Measurements from ENCODE around the gene CHPF. TPM values are rescaled to one million over a fixed set of nuclear protein-coding genes. Genes with fewer than 3 reads are reported as not detected.

The CHPF gene
- total RNA-seq, 1 experiment from 2014 or later: 78.2 TPM

GRCh38 chr2:219501849-219502248 lies 41.8 kb downstream of the CHPF start:
- no peak for DNase-seq
- peaks cover 4% of the 10 kb centered on the region; the same call in 1 of the 2 replicates for H3F3A ChIP-seq (ENCODE audit: insufficient read depth, low read depth)
- intact Hi-C loops (cut with micrococcal nuclease; ENCODE audit: unreplicated experiment): no loop called here
- H3K27me3 ChIP-seq (ENCODE audit: insufficient read depth, low read depth): no peaks in the 10 kb centered on the region
- no peak overlapping the region for H3K27ac ChIP-seq
- H3K36me3 ChIP-seq (ENCODE audit: low read depth): no peaks in the 10 kb centered on the region; the same call in 1 of the 2 replicates
- H3K9me2 ChIP-seq (ENCODE audit: insufficient read depth): no peaks in the 10 kb centered on the region
- ChIA-PET POLR2A (ENCODE audit: unreplicated experiment) (no interaction called here), CTCF (no interaction called here)
- H4K20me1 ChIP-seq (ENCODE audit: insufficient read depth): no peaks in the 10 kb centered on the region
- no peak overlapping the region for H3K4me3 ChIP-seq
- H3K4me1 ChIP-seq (replicated peaks; ENCODE audit: insufficient read depth): peaks cover 19% of the 10 kb centered on the region
- H3K9me3 ChIP-seq (ENCODE audit: insufficient read depth, low read depth): no peaks in the 10 kb centered on the region
- no TSS peak for BruUV-seq (replicated peaks)
- H2AFZ ChIP-seq: no peak overlapping the region
- H3K4me2 ChIP-seq: no peak overlapping the region
- TF ChIP-seq EZH2 (IDR thresholded peaks at IDR 0.05; ENCODE audit: low read depth) (no peak), CTCF (conservative IDR thresholded peaks at IDR 0.05) (no peak)
- peaks cover 18% of the 10 kb centered on the region; the same call in 1 of the 2 replicates for H3K79me2 ChIP-seq (ENCODE audit: low read depth)

GRCh38 chr2:219500135-219500534 lies 43.5 kb downstream of the CHPF start:
- TF ChIP-seq EZH2 (IDR thresholded peaks at IDR 0.05; ENCODE audit: low read depth) (no peak), CTCF (conservative IDR thresholded peaks at IDR 0.05) (peak; percentile 42; the same call in 1 of the 2 replicates)
- Histone ChIP-seq H3K4me1 (replicated peaks; ENCODE audit: insufficient read depth) (peaks cover 19% of the 10 kb centered on the region), H3K27me3 (ENCODE audit: insufficient read depth, low read depth) (no peaks in the 10 kb centered on the region), H3K9me3 (ENCODE audit: insufficient read depth, low read depth) (no peaks in the 10 kb centered on the region), H3K36me3 (ENCODE audit: low read depth) (no peaks in the 10 kb centered on the region; the same call in 1 of the 2 replicates), H2AFZ (no peak overlapping the region), H3F3A (ENCODE audit: insufficient read depth, low read depth) (peaks cover 4% of the 10 kb centered on the region; the same call in 1 of the 2 replicates), H3K79me2 (ENCODE audit: low read depth) (peaks cover 18% of the 10 kb centered on the region; the same call in 1 of the 2 replicates), H3K27ac (no peak overlapping the region), H3K4me3 (peak overlapping the region; percentile 74; the same call in 1 of the 2 replicates), H3K9me2 (ENCODE audit: insufficient read depth) (no peaks in the 10 kb centered on the region), H3K4me2 (peak overlapping the region; percentile 94), H4K20me1 (ENCODE audit: insufficient read depth) (no peaks in the 10 kb centered on the region)
- no TSS peak for BruUV-seq (replicated peaks)
- ChIA-PET CTCF (interaction anchor here (0.7 to 2.5 kb wide), 4 partner anchors 8 to 113 kb away, joined by 4 to 14 read pairs (median 6); partner anchors contain the start of gene DNPEP), POLR2A (ENCODE audit: unreplicated experiment) (no interaction called here)
- no peak for DNase-seq
- intact Hi-C loops (cut with micrococcal nuclease; ENCODE audit: unreplicated experiment): no loop called here

GRCh38 chr2:219499555-219499954 lies 44.1 kb downstream of the CHPF start:
- Histone ChIP-seq H3K9me2 (ENCODE audit: insufficient read depth) (no peaks in the 10 kb centered on the region), H3K27me3 (ENCODE audit: insufficient read depth, low read depth) (peaks cover 5% of the 10 kb centered on the region; the same call in 1 of the 2 replicates), H3K4me3 (peak overlapping the region; percentile 74), H3K79me2 (ENCODE audit: low read depth) (peaks cover 18% of the 10 kb centered on the region; the same call in 1 of the 2 replicates), H3K4me1 (replicated peaks; ENCODE audit: insufficient read depth) (peaks cover 19% of the 10 kb centered on the region), H3K4me2 (peak overlapping the region; percentile 94), H3K36me3 (ENCODE audit: low read depth) (no peaks in the 10 kb centered on the region; the same call in 1 of the 2 replicates), H3K9me3 (ENCODE audit: insufficient read depth, low read depth) (no peaks in the 10 kb centered on the region), H2AFZ (no peak overlapping the region), H3F3A (ENCODE audit: insufficient read depth, low read depth) (peaks cover 4% of the 10 kb centered on the region; the same call in 1 of the 2 replicates), H4K20me1 (ENCODE audit: insufficient read depth) (no peaks in the 10 kb centered on the region), H3K27ac (peak overlapping the region; percentile 81)
- POLR2A ChIA-PET (ENCODE audit: unreplicated experiment): interaction anchor here (0.5 to 0.6 kb wide), 2 partner anchors 60 to 323 kb away, joined by 4 to 5 read pairs; partner anchors contain the start of gene CNPPD1
- DNase-seq: no peak
- no TSS peak for BruUV-seq (replicated peaks)
- CTCF ChIA-PET: interaction anchor here (0.7 to 2.9 kb wide), 4 partner anchors 8 to 112 kb away, joined by 4 to 19 read pairs (median 11); partner anchors contain the start of gene DNPEP
- TF ChIP-seq CTCF (conservative IDR thresholded peaks at IDR 0.05): no peak
- TF ChIP-seq EZH2 (IDR thresholded peaks at IDR 0.05; ENCODE audit: low read depth): no peak
- intact Hi-C loops (cut with micrococcal nuclease; ENCODE audit: unreplicated experiment): loop anchor here (5.0 kb wide), 1 partner anchor 42 kb away; no protein-coding TSS in a partner anchor
